ENCODE data around the gene RCBTB1. TPM values are rescaled to one million over a fixed set of nuclear protein-coding genes. Genes with fewer than 3 reads are reported as not detected.
A peak's percentile ranks its signal among the peaks of the same experiment; 100 is the strongest.
"Not testable (repeated sequence)": the region's sequence is repeated elsewhere in the genome, so short reads cannot be mapped to it uniquely, and the experiment has no call there.

RCBTB1 gene
- total RNA-seq, 1 donor from 2014 or later = 10.1 TPM

DNA sequence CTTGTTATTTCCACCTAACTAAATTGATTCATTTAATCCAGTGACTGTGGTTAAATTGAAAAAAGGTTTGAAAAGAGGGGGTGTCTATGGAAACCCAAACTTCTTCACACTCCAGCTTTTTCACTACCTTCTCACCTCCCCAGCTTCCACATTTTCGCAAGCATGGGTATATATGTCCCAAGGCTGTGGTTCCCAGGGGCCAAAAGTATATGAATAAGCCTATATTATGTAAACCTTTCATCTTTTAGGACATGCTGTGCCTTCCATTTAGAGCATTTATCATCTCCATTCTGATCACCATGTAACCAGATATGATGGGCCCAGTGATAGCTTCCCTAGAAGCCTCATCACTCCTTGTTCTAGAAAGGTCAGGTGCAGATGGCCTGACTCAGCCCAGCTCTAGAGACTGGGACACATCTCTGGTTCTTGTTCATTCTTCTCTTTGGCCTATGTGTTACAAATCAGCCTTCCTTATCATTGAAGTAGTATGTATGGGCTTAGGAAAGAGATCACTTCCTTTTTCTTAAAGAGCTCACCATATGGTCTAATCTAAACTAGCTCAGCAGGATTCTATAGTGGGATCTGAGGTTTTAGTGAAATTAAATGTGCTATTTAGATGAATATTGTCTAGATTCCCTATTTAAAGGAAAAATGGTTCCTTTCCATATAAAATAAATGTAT, 23.4 kb upstream of the RCBTB1 start:
- Histone ChIP-seq H3K27me3 (no peaks in the 10 kb centered on the region), H3K4me3 (no peak overlapping the region), H3K4me1 (no peaks in the 10 kb centered on the region), H3K9me3 (no peaks in the 10 kb centered on the region), H3K36me3 (no peaks in the 10 kb centered on the region), H3K27ac (no peak overlapping the region)
- intact Hi-C loops (cut with DNase I) = no loop called here
- TF ChIP-seq POLR2AphosphoS5 (IDR thresholded peaks at IDR 0.05; ENCODE audit: insufficient read depth in 1 of 2, low read depth in 1 of 2) (no peak), POLR2A (IDR thresholded peaks at IDR 0.05) (no peak)
- TF ChIP-seq, protein P1, sequence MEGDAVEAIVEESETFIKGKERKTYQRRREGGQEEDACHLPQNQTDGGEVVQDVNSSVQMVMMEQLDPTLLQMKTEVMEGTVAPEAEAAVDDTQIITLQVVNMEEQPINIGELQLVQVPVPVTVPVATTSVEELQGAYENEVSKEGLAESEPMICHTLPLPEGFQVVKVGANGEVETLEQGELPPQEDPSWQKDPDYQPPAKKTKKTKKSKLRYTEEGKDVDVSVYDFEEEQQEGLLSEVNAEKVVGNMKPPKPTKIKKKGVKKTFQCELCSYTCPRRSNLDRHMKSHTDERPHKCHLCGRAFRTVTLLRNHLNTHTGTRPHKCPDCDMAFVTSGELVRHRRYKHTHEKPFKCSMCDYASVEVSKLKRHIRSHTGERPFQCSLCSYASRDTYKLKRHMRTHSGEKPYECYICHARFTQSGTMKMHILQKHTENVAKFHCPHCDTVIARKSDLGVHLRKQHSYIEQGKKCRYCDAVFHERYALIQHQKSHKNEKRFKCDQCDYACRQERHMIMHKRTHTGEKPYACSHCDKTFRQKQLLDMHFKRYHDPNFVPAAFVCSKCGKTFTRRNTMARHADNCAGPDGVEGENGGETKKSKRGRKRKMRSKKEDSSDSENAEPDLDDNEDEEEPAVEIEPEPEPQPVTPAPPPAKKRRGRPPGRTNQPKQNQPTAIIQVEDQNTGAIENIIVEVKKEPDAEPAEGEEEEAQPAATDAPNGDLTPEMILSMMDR (IDR thresholded peaks at IDR 0.05) = no peak
- no peak for DNase-seq (ENCODE audit: extremely low spot score in 2 of 2)

DNA sequence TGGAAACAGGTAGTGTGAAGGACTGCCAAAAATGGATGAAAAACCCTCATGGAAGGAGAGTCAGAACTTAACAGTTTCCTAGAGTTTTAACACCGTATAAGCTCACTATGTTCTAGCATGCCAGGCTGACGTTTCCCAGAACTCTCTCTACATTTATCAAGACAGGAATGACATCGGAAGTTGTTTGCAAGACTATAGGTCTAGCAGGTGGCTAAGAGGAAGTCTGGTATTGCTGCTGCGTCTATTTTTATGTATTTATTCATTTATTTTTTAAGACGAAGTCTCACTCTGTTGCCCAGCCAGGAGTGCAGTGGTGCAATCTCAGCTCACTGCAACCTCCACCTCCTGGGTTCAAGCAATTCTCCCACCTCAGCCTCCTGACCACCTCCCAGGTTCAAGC, 22.4 kb upstream of the RCBTB1 start:
- TF ChIP-seq, protein P1 (IDR thresholded peaks at IDR 0.05) = no peak
- TF ChIP-seq POLR2AphosphoS5 (IDR thresholded peaks at IDR 0.05; ENCODE audit: insufficient read depth in 1 of 2, low read depth in 1 of 2) (no peak), POLR2A (IDR thresholded peaks at IDR 0.05) (no peak)
- intact Hi-C loops (cut with DNase I) = no loop called here
- Histone ChIP-seq H3K27ac (no peak overlapping the region), H3K27me3 (no peaks in the 10 kb centered on the region), H3K9me3 (no peaks in the 10 kb centered on the region), H3K4me1 (peaks cover 4% of the 10 kb centered on the region), H3K36me3 (no peaks in the 10 kb centered on the region), H3K4me3 (no peak overlapping the region)
- DNase-seq (ENCODE audit: extremely low spot score in 2 of 2) = no peak

DNA sequence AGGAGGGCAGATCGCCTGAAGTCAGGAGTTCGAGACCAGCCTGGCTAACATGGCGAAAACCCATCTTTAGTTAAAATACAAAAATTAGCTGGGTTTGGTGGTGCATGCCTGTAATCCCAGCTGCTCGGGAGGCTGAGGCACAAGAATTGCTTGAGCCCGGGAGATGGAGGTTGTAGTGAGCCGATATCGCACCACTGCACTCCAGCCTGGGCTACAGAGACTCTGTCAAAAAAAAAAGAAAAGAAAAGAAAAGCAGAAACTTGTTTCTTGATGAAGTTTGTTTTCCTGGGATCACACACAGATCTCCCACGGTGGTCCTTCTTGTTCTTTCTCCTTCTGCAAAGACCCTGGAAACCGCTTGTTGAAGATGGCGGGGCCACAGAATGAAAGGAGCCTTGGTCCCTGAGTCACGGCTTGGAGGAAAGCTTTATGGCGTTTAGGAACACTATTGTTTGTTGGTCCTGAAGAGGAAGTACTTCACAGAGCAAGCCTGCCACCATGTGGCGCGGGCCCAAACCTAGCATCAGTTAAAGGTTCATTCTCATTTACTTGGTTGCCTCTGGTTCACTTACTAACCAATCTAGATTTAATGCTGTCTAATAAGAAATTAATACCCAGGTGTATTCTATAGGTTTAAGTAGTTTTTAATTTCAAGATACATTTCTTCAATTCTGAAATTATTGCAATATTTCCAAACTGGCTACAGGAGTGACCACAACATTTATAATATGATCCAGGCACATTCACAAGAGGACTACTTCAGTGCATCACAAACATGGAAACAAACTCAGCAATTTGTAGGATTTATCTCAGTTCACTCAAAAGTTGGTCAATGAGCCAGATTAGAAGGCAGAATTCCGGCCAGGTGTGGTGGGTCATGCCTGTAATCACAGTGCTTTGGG, 21.6 kb upstream of the RCBTB1 start:
- H3K27ac ChIP-seq = no peak overlapping the region
- H3K4me3 ChIP-seq = peak overlapping the region in 1 of 2 donors; percentile 24
- peaks cover 12% of the 10 kb centered on the region for H3K4me1 ChIP-seq
- no peak for DNase-seq (ENCODE audit: extremely low spot score in 2 of 2)
- H3K27me3 ChIP-seq = no peaks in the 10 kb centered on the region
- TF ChIP-seq POLR2AphosphoS5 (IDR thresholded peaks at IDR 0.05; ENCODE audit: insufficient read depth in 1 of 2, low read depth in 1 of 2) = peak in 1 of 2 donors; percentile 86
- no peak for TF ChIP-seq POLR2A (IDR thresholded peaks at IDR 0.05)
- TF ChIP-seq, protein P1 (IDR thresholded peaks at IDR 0.05) = peak; percentile 56 to 73 (median 66)
- intact Hi-C loops (cut with DNase I) = no loop called here
- no peaks in the 10 kb centered on the region for H3K36me3 ChIP-seq
- H3K9me3 ChIP-seq = no peaks in the 10 kb centered on the region

DNA sequence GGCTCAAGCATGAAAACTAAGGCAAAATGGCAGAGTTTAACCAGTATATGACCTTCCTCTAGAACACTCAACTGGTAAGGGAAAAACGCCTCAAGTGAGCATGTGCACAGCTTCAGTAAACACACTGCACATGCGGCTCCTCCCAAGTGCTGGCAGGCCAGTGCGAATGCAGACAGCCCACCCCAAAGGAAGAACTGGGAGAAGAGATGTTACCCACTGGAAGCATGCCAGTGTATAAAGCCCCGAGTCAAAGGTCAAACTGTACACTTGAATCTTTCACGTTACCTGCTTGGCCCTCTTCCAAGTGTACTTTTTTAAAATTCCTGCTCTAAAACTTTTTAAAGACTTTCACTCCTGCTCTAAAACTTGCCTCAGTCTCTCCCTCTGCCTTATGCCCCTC, 19.2 kb upstream of the RCBTB1 start:
- Histone ChIP-seq H3K36me3 (no peaks in the 10 kb centered on the region), H3K9me3 (no peaks in the 10 kb centered on the region), H3K27me3 (no peaks in the 10 kb centered on the region), H3K4me1 (peaks cover 12% of the 10 kb centered on the region), H3K4me3 (no peak overlapping the region), H3K27ac (no peak overlapping the region)
- no peak for DNase-seq (ENCODE audit: extremely low spot score in 2 of 2)
- intact Hi-C loops (cut with DNase I) = loop anchor here (5.0 kb wide), 1 partner anchor 302 kb away; no protein-coding TSS in a partner anchor
- TF ChIP-seq POLR2A (IDR thresholded peaks at IDR 0.05) (no peak), POLR2AphosphoS5 (IDR thresholded peaks at IDR 0.05; ENCODE audit: insufficient read depth in 1 of 2, low read depth in 1 of 2) (no peak)
- TF ChIP-seq, protein P1 (IDR thresholded peaks at IDR 0.05) = no peak

DNA sequence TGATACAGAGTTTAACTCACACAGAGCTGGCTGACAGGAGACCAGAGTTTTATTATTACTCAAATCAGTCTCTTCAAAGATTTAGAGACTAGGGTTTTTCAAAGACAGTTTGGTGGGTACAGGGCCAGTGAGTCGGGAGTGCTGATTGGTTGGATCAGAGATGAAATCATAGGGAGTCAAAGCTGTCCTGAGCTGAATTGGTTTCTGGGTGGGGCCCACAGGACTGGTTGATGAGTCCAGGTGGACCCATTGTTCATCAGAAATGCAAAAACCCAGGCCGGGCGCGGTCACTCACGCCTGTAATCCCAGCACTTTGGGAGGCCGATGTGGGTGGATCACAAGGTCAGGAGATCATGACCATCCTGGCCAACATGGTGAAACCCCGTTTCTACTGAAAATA, 17.3 kb upstream of the RCBTB1 start:
- DNase-seq (ENCODE audit: extremely low spot score in 2 of 2); H3K4me3 ChIP-seq; H3K27me3 ChIP-seq; H3K36me3 ChIP-seq; H3K9me3 ChIP-seq: not testable (repeated sequence)
- Histone ChIP-seq H3K27ac (peak overlapping the region; percentile 53), H3K4me1 (peaks cover 12% of the 10 kb centered on the region)
- intact Hi-C loops (cut with DNase I) = loop anchor here (5.0 kb wide), 1 partner anchor 300 kb away; no protein-coding TSS in a partner anchor
